Lower leg skin (tissue), 4 donors: ENCODE data around the gene PTX3. TPM values are rescaled to one million over a fixed set of nuclear protein-coding genes. Genes with fewer than 3 reads are reported as not detected.

Experiments used
- DNase-seq, 2 donors: peaks; one replicate each; pipeline ENCODE4 v3.0.0-alpha.2; 2019; ENCODE audit warnings: low spot score in 2 of 2
- H3K4me3 ChIP-seq: fragments of 200-600 bp; sonication (generic); 2 replicates; pipeline ENCODE4 v1.5.1; 2017; ENCODE audit warnings: mild to moderate bottlenecking, low read depth; ENCODE audit not compliant: poor library complexity, severe bottlenecking
- CTCF ChIP-seq, 3 donors: fragments of 450-650 bp; IDR thresholded peaks; one replicate each; pipeline ENCODE4 v1.5.1; 2016; ENCODE audit warnings: antibody characterized with exemption in 3 of 3, mild to moderate bottlenecking in 3 of 3, moderate library complexity in 2 of 3
- POLR2A ChIP-seq, 2 donors: fragments of 450-650 bp; IDR thresholded peaks; one replicate each; pipeline ENCODE4 v1.6.1; 2016 to 2017; ENCODE audit warnings: antibody characterized with exemption in 2 of 2, mild to moderate bottlenecking in 1 of 2, moderate library complexity in 1 of 2
- WGBS, 2 donors: methylation state at CpG; one replicate each; pipeline ENCODE4 v1.1.5; 2018; 5-methylcytosine and 5-hydroxymethylcytosine counted together
- intact Hi-C: fragments of 100-400 bp; cut with DNase I; formaldehyde crosslinking; loops from one replicate; pipeline ENCODE4 v1.15.0; 2023; ENCODE audit warnings: low total_unique reads
- total RNA-seq, 4 donors: library from RNA; depleted of rRNA; stranded (reverse); fragments of >200 nt; gene quantifications; one replicate each; pipeline ENCODE4 v1.1.0, GENCODE V29; 2016

PTX3 gene
- total RNA-seq, 4 donors from 2014 or later, result 1.5 to 16.1 (median 9.4) TPM

DNA sequence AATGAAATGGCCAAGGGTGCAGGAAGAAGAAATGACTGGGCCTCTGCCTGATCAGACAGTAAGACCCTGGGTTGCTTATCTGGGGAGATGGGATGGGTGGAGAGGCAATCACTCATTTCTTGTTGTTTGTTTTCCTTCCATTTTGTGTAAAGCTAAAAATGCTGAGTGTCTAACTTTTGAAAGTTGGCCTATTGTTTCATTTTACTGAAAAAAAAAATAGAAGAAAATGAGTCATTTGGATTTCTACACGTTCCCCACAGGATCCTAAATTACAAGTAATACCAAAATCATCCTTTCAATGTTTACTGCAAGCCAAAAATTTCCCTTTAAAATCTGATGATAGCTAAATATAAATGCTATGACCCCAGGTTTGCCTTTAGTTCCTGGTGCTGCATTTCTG lies 30.6 kb downstream of the PTX3 start:
- intact Hi-C loops, result no loop called here
- DNase-seq, result no peak
- 16 to 26% methylated on average over 1 of the region's 1 CpG for WGBS, 2 donors
- no peak overlapping the region for H3K4me3 ChIP-seq
- TF ChIP-seq CTCF (IDR thresholded peaks at IDR 0.05) (no peak), POLR2A (IDR thresholded peaks at IDR 0.05) (no peak)

- intact Hi-C loops, result no loop called here
- TF ChIP-seq CTCF (IDR thresholded peaks at IDR 0.05) (no peak), POLR2A (IDR thresholded peaks at IDR 0.05) (no peak)
- 81 to 85% methylated on average over 7 of the region's 7 CpGs for WGBS, 2 donors
- no peak for DNase-seq
- H3K4me3 ChIP-seq, result no peak overlapping the region
These were observed 33.1 kb downstream of the PTX3 start for GRCh38 chr3:157469561-157470294.

DNA sequence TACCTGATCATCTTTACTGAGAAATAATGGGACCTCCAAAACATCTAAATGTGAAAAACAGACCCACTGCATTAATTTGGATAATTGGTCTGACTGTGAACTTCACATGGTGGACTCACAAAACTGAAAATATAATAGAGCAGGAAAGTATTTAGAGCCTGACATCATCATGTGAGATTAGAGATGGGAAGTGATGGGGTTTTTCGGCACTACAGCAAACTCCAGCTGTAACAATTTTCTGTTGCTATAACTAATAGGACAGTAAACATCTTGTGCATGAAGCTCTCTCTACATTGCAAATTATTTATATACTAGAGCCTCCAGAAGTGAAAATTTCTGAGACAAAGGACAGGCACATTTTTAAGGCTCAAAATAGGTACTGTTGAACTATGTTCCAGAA lies 34.4 kb downstream of the PTX3 start:
- DNase-seq, result no peak
- WGBS, 2 donors, result 85 to 90% methylated on average over 1 of the region's 1 CpG
- intact Hi-C loops, result no loop called here
- TF ChIP-seq CTCF (IDR thresholded peaks at IDR 0.05) (no peak), POLR2A (IDR thresholded peaks at IDR 0.05) (no peak)
- no peak overlapping the region for H3K4me3 ChIP-seq

- H3K4me3 ChIP-seq, result no peak overlapping the region
- no peak for DNase-seq
- WGBS, 2 donors, result 94 to 100% methylated on average over 1 of the region's 1 CpG
- intact Hi-C loops, result no loop called here
- TF ChIP-seq CTCF (IDR thresholded peaks at IDR 0.05) (no peak), POLR2A (IDR thresholded peaks at IDR 0.05) (no peak)
These were observed 36.0 kb downstream of the PTX3 start for GRCh38 chr3:157472648-157473047.

DNA sequence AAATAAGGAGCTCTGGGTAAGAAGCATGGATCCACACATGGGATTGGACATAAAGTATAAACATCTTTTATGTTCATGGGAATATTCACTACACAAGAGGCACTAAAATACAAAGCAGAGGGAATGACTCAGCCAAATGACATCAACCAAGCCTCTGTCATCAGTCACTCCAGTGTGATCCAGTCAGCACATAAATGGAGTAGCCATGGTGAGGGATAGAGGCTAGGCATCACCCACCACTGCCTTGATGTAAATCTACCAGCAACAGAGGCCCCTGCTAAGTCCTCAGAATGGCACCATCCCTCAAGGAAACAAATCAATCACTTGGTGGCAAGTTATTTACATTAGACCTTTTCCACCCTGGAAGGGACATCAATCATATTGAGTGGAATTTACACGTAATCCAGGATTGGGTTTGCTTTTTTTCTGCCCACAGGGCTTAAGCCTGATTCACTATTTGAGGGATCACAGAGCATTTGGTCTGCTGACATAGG lies 39.3 kb downstream of the PTX3 start:
- intact Hi-C loops, result no loop called here
- no peak overlapping the region for H3K4me3 ChIP-seq
- no peak for TF ChIP-seq CTCF (IDR thresholded peaks at IDR 0.05)
- no peak for TF ChIP-seq POLR2A (IDR thresholded peaks at IDR 0.05)
- 67 to 78% methylated on average over 1 of the region's 1 CpG for WGBS, 2 donors
- no peak for DNase-seq

- H3K4me3 ChIP-seq, result no peak overlapping the region
- TF ChIP-seq CTCF (IDR thresholded peaks at IDR 0.05), result no peak
- no peak for TF ChIP-seq POLR2A (IDR thresholded peaks at IDR 0.05)
- intact Hi-C loops, result no loop called here
- DNase-seq, result no peak
- WGBS, 2 donors, result 89 to 90% methylated on average over 3 of the region's 3 CpGs
These were observed 40.8 kb downstream of the PTX3 start for GRCh38 chr3:157477441-157477840.
